Osteoblast (primary cell): Measurements from ENCODE around the gene PPP1R3D. TPM values are rescaled to one million over a fixed set of nuclear protein-coding genes. Genes with fewer than 3 reads are reported as not detected.

Experiments used
- DNase-seq: peaks from one replicate; pipeline ENCODE4 v3.0.0; 2011; ENCODE audit warnings: low spot score, mixed read lengths; ENCODE audit not compliant: insufficient read length; ENCODE audit errors: missing footprints
- H2AFZ ChIP-seq: 2 replicates; pipeline ENCODE4 v1.6.0; 2011; ENCODE audit warnings: mild to moderate bottlenecking, low read length
- H3K27ac ChIP-seq: 2 replicates; pipeline ENCODE4 v1.5.1; 2011; ENCODE audit warnings: mild to moderate bottlenecking, low read depth, low read length, moderate library complexity
- H3K27me3 ChIP-seq: 2 replicates; pipeline ENCODE4 v1.6.0; 2012; ENCODE audit warnings: mild to moderate bottlenecking, control low read depth, inconsistent platforms, low read length, moderate library complexity; ENCODE audit not compliant: insufficient read depth
- H3K36me3 ChIP-seq: 2 replicates; pipeline ENCODE4 v1.5.1; 2011; ENCODE audit warnings: mild to moderate bottlenecking, low read length, control low read depth, moderate library complexity; ENCODE audit not compliant: insufficient read depth
- H3K4me1 ChIP-seq: 2 replicates; pipeline ENCODE4 v1.5.1; 2011; ENCODE audit warnings: mild to moderate bottlenecking, low read length, control low read depth, moderate library complexity; ENCODE audit not compliant: insufficient read depth
- H3K4me2 ChIP-seq: 2 replicates; pipeline ENCODE4 v1.6.0; 2011; ENCODE audit warnings: mild to moderate bottlenecking, low read length; ENCODE audit not compliant: insufficient read depth
- H3K4me3 ChIP-seq: fragments of 200-600 bp; sonication (generic); 3 replicates; pipeline ENCODE4 v1.5.1; 2012; ENCODE audit warnings: mild to moderate bottlenecking, low read length, inconsistent platforms; ENCODE audit not compliant: insufficient read depth
- H3K79me2 ChIP-seq: 2 replicates; pipeline ENCODE4 v1.6.0; 2012; ENCODE audit warnings: mild to moderate bottlenecking, low read length, control low read depth, inconsistent platforms; ENCODE audit not compliant: insufficient read depth
- H3K9me3 ChIP-seq: 2 replicates; pipeline ENCODE4 v1.5.1; 2011; ENCODE audit warnings: low read depth, low read length, control low read depth
- H4K20me1 ChIP-seq: 2 replicates; pipeline ENCODE4 v1.6.0; 2012; ENCODE audit warnings: mild to moderate bottlenecking, low read length, control low read depth; ENCODE audit not compliant: insufficient read depth
- CTCF ChIP-seq: IDR thresholded peaks from 2 replicates; pipeline ENCODE4 v1.5.1; 2011; ENCODE audit warnings: mild to moderate bottlenecking, low read depth, low read length, moderate library complexity; ENCODE audit errors: extremely low read depth
- total RNA-seq: library from RNA; depleted of rRNA; stranded (reverse); fragments of >200 nt; gene quantifications from 2 replicates; pipeline ENCODE4 v1.2.3, GENCODE V29; 2012

The PPP1R3D gene
- total RNA-seq, 1 donor: 8.0 TPM

DNA sequence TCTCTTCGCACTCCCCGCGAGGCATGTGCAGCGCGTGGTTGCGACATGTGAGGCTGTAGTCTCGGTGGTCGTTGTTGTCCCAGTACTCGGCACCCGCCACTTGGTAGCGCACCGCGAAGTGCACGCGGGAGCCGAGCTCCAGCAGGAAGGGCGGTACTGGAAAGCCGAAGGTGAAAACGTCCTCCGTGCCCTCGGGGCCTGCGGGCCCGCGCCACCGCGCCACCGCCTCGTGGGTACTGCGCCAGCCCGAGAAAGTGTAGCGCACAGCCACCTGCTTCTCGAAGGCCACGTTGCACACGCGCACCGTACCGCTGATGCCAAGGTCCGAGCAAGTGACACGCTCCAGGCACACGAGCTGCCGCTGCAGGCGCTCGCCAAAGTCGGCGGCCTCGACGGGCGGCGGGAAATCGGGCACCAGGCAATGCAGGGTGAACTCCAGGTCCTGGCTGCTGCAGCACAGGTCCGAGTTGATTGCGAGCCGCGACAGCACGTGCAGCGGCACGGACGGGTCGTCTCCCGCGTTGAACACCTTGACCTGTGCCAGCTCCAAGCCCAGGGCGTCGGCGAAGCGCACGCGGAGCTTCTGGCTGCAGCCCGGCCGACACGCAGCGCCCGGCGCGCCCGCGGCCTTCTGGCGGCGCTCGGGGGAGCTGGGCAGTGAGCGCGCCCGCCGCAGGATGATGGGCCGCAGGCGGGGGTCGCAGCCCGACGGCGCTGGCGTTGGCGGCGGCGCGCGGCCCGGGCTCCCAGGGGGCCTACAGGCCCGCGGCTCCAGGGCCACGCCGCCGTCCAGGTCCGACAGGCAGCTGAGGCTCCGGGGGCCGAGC is 840 bp downstream of the PPP1R3D start:
- Histone ChIP-seq H3K9me3 (no peaks in the 10 kb centered on the region), H3K4me3 (peak overlapping the region; percentile 78), H3K4me2 (peak overlapping the region; percentile 83), H2AFZ (peak overlapping the region; percentile 94), H3K27ac (peak overlapping the region; percentile 63), H3K79me2 (peaks cover 18% of the 10 kb centered on the region), H4K20me1 (no peaks in the 10 kb centered on the region), H3K36me3 (peaks cover 15% of the 10 kb centered on the region), H3K4me1 (no peaks in the 10 kb centered on the region), H3K27me3 (no peaks in the 10 kb centered on the region)
- no peak for TF ChIP-seq CTCF
- no peak for DNase-seq

GRCh38 chr20:59938696-59939051 is 1.4 kb downstream of the PPP1R3D start:
- Histone ChIP-seq H3K79me2 (peaks cover 18% of the 10 kb centered on the region), H3K36me3 (peaks cover 11% of the 10 kb centered on the region), H3K27me3 (no peaks in the 10 kb centered on the region), H3K4me3 (no peak overlapping the region), H3K4me1 (no peaks in the 10 kb centered on the region), H2AFZ (no peak overlapping the region), H4K20me1 (no peaks in the 10 kb centered on the region), H3K27ac (no peak overlapping the region), H3K4me2 (peak overlapping the region; percentile 65), H3K9me3 (no peaks in the 10 kb centered on the region)
- TF ChIP-seq CTCF: no peak
- no peak for DNase-seq

- H3K27me3 ChIP-seq: no peaks in the 10 kb centered on the region
- H3K4me3 ChIP-seq: no peak overlapping the region
- peaks cover 18% of the 10 kb centered on the region for H3K79me2 ChIP-seq
- H3K4me1 ChIP-seq: no peaks in the 10 kb centered on the region
- no peaks in the 10 kb centered on the region for H3K9me3 ChIP-seq
- peaks cover 11% of the 10 kb centered on the region for H3K36me3 ChIP-seq
- no peak overlapping the region for H2AFZ ChIP-seq
- peak overlapping the region; percentile 65 for H3K4me2 ChIP-seq
- H3K27ac ChIP-seq: no peak overlapping the region
- TF ChIP-seq CTCF: no peak
- peak; percentile 93 for DNase-seq
- H4K20me1 ChIP-seq: no peaks in the 10 kb centered on the region
Observed at GRCh38 chr20:59938221-59938620, 1.9 kb downstream of the PPP1R3D start.

DNA sequence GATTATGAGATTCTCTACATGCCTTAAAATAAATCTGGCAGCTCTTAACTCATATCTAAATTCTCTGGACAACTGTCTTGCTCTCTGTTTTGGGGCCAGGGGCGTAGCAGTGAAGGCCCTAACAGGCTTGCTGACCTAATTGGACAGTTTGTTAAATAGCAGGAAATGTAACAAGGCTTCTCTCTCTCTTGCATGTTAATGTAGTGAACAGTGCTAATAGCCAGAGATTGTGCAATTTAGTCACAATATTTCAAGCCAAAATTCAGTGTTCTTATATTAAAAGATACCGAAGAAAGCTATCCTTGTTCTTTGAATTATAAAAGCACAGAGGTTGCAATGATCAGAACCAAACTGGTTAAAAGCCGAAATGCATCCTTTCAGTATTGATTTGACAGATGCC is 3.0 kb downstream of the PPP1R3D start:
- H3K27me3 ChIP-seq: no peaks in the 10 kb centered on the region
- DNase-seq: no peak
- H3K36me3 ChIP-seq: no peaks in the 10 kb centered on the region
- no peak overlapping the region for H3K4me2 ChIP-seq
- H3K4me3 ChIP-seq: no peak overlapping the region
- no peak overlapping the region for H3K27ac ChIP-seq
- no peaks in the 10 kb centered on the region for H3K4me1 ChIP-seq
- H3K79me2 ChIP-seq: peaks cover 18% of the 10 kb centered on the region
- no peaks in the 10 kb centered on the region for H3K9me3 ChIP-seq
- H4K20me1 ChIP-seq: no peaks in the 10 kb centered on the region
- no peak overlapping the region for H2AFZ ChIP-seq
- no peak for TF ChIP-seq CTCF
